BLaER1 (cell line): ENCODE data around the gene TMEM256.
"Not testable (repeated sequence)": the region's sequence is repeated elsewhere in the genome, so short reads cannot be mapped to it uniquely, and the experiment has no call there.

Experiments used
- H3K27ac ChIP-seq: shearing (Covaris generic); formaldehyde crosslinking; 2 replicates; pipeline ENCODE4 v1.8.1; 2022
- H3K27me3 ChIP-seq: shearing (Covaris generic); formaldehyde crosslinking; 2 replicates; pipeline ENCODE4 v1.8.1; 2022
- H3K36me3 ChIP-seq: shearing (Covaris generic); formaldehyde crosslinking; 2 replicates; pipeline ENCODE4 v1.8.1; 2022
- H3K4me1 ChIP-seq: shearing (Covaris generic); formaldehyde crosslinking; 2 replicates; pipeline ENCODE4 v1.8.1; 2022
- H3K4me2 ChIP-seq: shearing (Covaris generic); formaldehyde crosslinking; 2 replicates; pipeline ENCODE4 v1.8.1; 2022
- H3K4me3 ChIP-seq: shearing (Covaris generic); formaldehyde crosslinking; 2 replicates; pipeline ENCODE4 v1.8.1; 2022
- H3K9ac ChIP-seq: shearing (Covaris generic); formaldehyde crosslinking; 2 replicates; pipeline ENCODE4 v1.8.1; 2022
- H3K9me3 ChIP-seq: shearing (Covaris generic); formaldehyde crosslinking; 2 replicates; pipeline ENCODE4 v1.8.1; 2022
- H4K20me1 ChIP-seq: shearing (Covaris generic); formaldehyde crosslinking; 2 replicates; pipeline ENCODE4 v1.8.1; 2022
- Cebpa-rat ChIP-seq: shearing (Covaris generic); IDR thresholded peaks from 2 replicates; pipeline ENCODE4 v1.8.1; 2022

Gene TMEM256

GRCh38 chr17:7370853-7371252, 33.0 kb downstream of the TMEM256 start:
- H3K27me3 ChIP-seq = no peaks in the 10 kb centered on the region
- no peak overlapping the region for H3K9ac ChIP-seq
- H3K36me3 ChIP-seq = no peaks in the 10 kb centered on the region
- H3K27ac ChIP-seq = no peak overlapping the region
- no peaks in the 10 kb centered on the region for H3K4me1 ChIP-seq
- H3K4me3 ChIP-seq = no peak overlapping the region
- H3K4me2 ChIP-seq = no peak overlapping the region
- no peaks in the 10 kb centered on the region for H4K20me1 ChIP-seq
- no peak; the same call in 1 of the 2 replicates for TF ChIP-seq Cebpa-rat
- H3K9me3 ChIP-seq = no peaks in the 10 kb centered on the region

- H3K27me3 ChIP-seq = no peaks in the 10 kb centered on the region
- no peak overlapping the region for H3K4me3 ChIP-seq
- H3K9ac ChIP-seq = no peak overlapping the region
- H3K4me2 ChIP-seq = no peak overlapping the region
- no peaks in the 10 kb centered on the region for H3K36me3 ChIP-seq
- no peak for TF ChIP-seq Cebpa-rat
- no peaks in the 10 kb centered on the region for H3K4me1 ChIP-seq
- H3K9me3 ChIP-seq = no peaks in the 10 kb centered on the region
- no peaks in the 10 kb centered on the region for H4K20me1 ChIP-seq
- no peak overlapping the region for H3K27ac ChIP-seq
These were observed 34.1 kb downstream of the TMEM256 start for GRCh38 chr17:7369825-7370224.

GRCh38 chr17:7368599-7368994, 35.3 kb downstream of the TMEM256 start:
- H4K20me1 ChIP-seq, H3K9me3 ChIP-seq, H3K9ac ChIP-seq, H3K27ac ChIP-seq, H3K4me1 ChIP-seq, H3K27me3 ChIP-seq, H3K4me2 ChIP-seq, H3K36me3 ChIP-seq, H3K4me3 ChIP-seq: not testable (repeated sequence)

- Histone ChIP-seq H3K9ac (no peak overlapping the region), H3K4me1 (no peaks in the 10 kb centered on the region), H3K4me3 (no peak overlapping the region), H3K27me3 (no peaks in the 10 kb centered on the region), H4K20me1 (no peaks in the 10 kb centered on the region), H3K27ac (no peak overlapping the region), H3K4me2 (no peak overlapping the region), H3K36me3 (no peaks in the 10 kb centered on the region), H3K9me3 (no peaks in the 10 kb centered on the region)
- no peak for TF ChIP-seq Cebpa-rat
These were observed 35.8 kb downstream of the TMEM256 start for GRCh38 chr17:7367918-7368598.

GRCh38 chr17:7367083-7367482, 36.8 kb downstream of the TMEM256 start:
- Histone ChIP-seq H3K4me2 (no peak overlapping the region), H3K27ac (no peak overlapping the region), H3K4me1 (no peaks in the 10 kb centered on the region), H3K9ac (no peak overlapping the region), H3K36me3 (no peaks in the 10 kb centered on the region), H3K4me3 (no peak overlapping the region), H3K27me3 (no peaks in the 10 kb centered on the region), H3K9me3 (no peaks in the 10 kb centered on the region), H4K20me1 (no peaks in the 10 kb centered on the region)
- TF ChIP-seq Cebpa-rat = no peak

GRCh38 chr17:7365963-7366362, 37.9 kb downstream of the TMEM256 start:
- H4K20me1 ChIP-seq, H3K27me3 ChIP-seq, H3K9me3 ChIP-seq, H3K36me3 ChIP-seq, H3K4me1 ChIP-seq, H3K4me2 ChIP-seq, H3K9ac ChIP-seq, H3K4me3 ChIP-seq, H3K27ac ChIP-seq: not testable (repeated sequence)

- H3K27me3 ChIP-seq = no peaks in the 10 kb centered on the region
- H4K20me1 ChIP-seq = no peaks in the 10 kb centered on the region
- no peak overlapping the region for H3K27ac ChIP-seq
- H3K9me3 ChIP-seq = no peaks in the 10 kb centered on the region
- no peak overlapping the region for H3K4me2 ChIP-seq
- H3K36me3 ChIP-seq = no peaks in the 10 kb centered on the region
- no peak overlapping the region for H3K4me3 ChIP-seq
- no peak for TF ChIP-seq Cebpa-rat
- no peaks in the 10 kb centered on the region for H3K4me1 ChIP-seq
- no peak overlapping the region for H3K9ac ChIP-seq
These were observed 40.6 kb downstream of the TMEM256 start for GRCh38 chr17:7363311-7363710.

GRCh38 chr17:7361906-7362305, 42.0 kb downstream of the TMEM256 start:
- Histone ChIP-seq H3K4me3 (no peak overlapping the region), H3K9ac (no peak overlapping the region), H3K4me2 (no peak overlapping the region), H3K9me3 (no peaks in the 10 kb centered on the region), H3K27ac (no peak overlapping the region), H3K4me1 (no peaks in the 10 kb centered on the region), H3K36me3 (no peaks in the 10 kb centered on the region), H4K20me1 (no peaks in the 10 kb centered on the region), H3K27me3 (no peaks in the 10 kb centered on the region)
- TF ChIP-seq Cebpa-rat = no peak

GRCh38 chr17:7357381-7357780, 46.5 kb downstream of the TMEM256 start:
- H3K9ac ChIP-seq = no peak overlapping the region
- H3K27me3 ChIP-seq = no peaks in the 10 kb centered on the region
- no peak overlapping the region for H3K4me3 ChIP-seq
- no peaks in the 10 kb centered on the region for H3K9me3 ChIP-seq
- H3K4me2 ChIP-seq = no peak overlapping the region
- no peaks in the 10 kb centered on the region for H3K36me3 ChIP-seq
- H3K27ac ChIP-seq = no peak overlapping the region
- H4K20me1 ChIP-seq = no peaks in the 10 kb centered on the region; the same call in 1 of the 2 replicates
- peaks cover 30% of the 10 kb centered on the region for H3K4me1 ChIP-seq
- no peak for TF ChIP-seq Cebpa-rat

- Histone ChIP-seq H3K4me1 (peaks cover 33% of the 10 kb centered on the region), H3K9me3 (no peaks in the 10 kb centered on the region), H3K9ac (no peak overlapping the region), H3K27me3 (no peaks in the 10 kb centered on the region), H3K4me2 (no peak overlapping the region), H3K36me3 (no peaks in the 10 kb centered on the region), H4K20me1 (no peaks in the 10 kb centered on the region; the same call in 1 of the 2 replicates), H3K4me3 (no peak overlapping the region), H3K27ac (no peak overlapping the region)
- no peak for TF ChIP-seq Cebpa-rat
These were observed 47.1 kb downstream of the TMEM256 start for GRCh38 chr17:7356756-7357155.

- peaks cover 37% of the 10 kb centered on the region for H3K4me1 ChIP-seq
- no peak overlapping the region for H3K4me3 ChIP-seq
- no peak for TF ChIP-seq Cebpa-rat
- no peaks in the 10 kb centered on the region; the same call in 1 of the 2 replicates for H4K20me1 ChIP-seq
- H3K9ac ChIP-seq = no peak overlapping the region
- H3K4me2 ChIP-seq = 0 out of 2 replicates have a peak overlapping the region, but pooled peaks have one; percentile 3
- H3K27me3 ChIP-seq = no peaks in the 10 kb centered on the region
- no peak overlapping the region for H3K27ac ChIP-seq
- no peaks in the 10 kb centered on the region for H3K9me3 ChIP-seq
- H3K36me3 ChIP-seq = no peaks in the 10 kb centered on the region
These were observed 47.8 kb downstream of the TMEM256 start for GRCh38 chr17:7356072-7356549.
